Hepatocyte (in vitro differentiated cells): ENCODE results near the gene MC5R.

Experiments used
- CTCF ChIP-seq: fragments of 200-600 bp; sonication (generic); IDR thresholded peaks from 2 replicates; pipeline ENCODE4 v1.5.1; 2016; ENCODE audit warnings: antibody characterized with exemption, mild to moderate bottlenecking; ENCODE audit not compliant: poor library complexity
- EZH2 ChIP-seq: fragments of 200-600 bp; sonication (generic); IDR thresholded peaks from 2 replicates; pipeline ENCODE4 v1.6.1; 2016; ENCODE audit warnings: antibody characterized with exemption, mild to moderate bottlenecking, borderline replicate concordance
- EZH2phosphoT487 ChIP-seq: fragments of 200-600 bp; sonication (generic); IDR thresholded peaks from one replicate; pipeline ENCODE4 v1.6.1; 2018; ENCODE audit warnings: antibody characterized with exemption, mild to moderate bottlenecking, low read depth, moderate library complexity; ENCODE audit not compliant: unreplicated experiment, severe bottlenecking

GRCh38 chr18:13874558-13874957 is 50.6 kb downstream of the MC5R start:
- TF ChIP-seq CTCF (no peak), EZH2phosphoT487 (no peak), EZH2 (no peak)
